Measurements from ENCODE around the gene RRP9. TPM values are rescaled to one million over a fixed set of nuclear protein-coding genes. Genes with fewer than 3 reads are reported as not detected.
A peak's percentile ranks its signal among the peaks of the same experiment; 100 is the strongest.

RRP9 gene
- total and polyA plus RNA-seq, 4 experiments from 2014 or later, result 15.2 to 20.7 (median 18.3) TPM

GRCh38 chr3:51955893-51956770 is 14.4 kb upstream of the RRP9 start:
- no peak overlapping the region for H3K27ac Mint-ChIP-seq
- no peaks in the 10 kb centered on the region for H3K36me3 ChIP-seq (ENCODE audit: insufficient read depth, low read length)
- intact Hi-C loops (cut with micrococcal nuclease), result loop anchor here (1.0 to 2.0 kb wide), 2 partner anchors 13 to 18 kb away; partner anchors contain the start of genes ABHD14B and PARP3
- peak overlapping the region; percentile 24 to 67 (median 42) for H3K4me3 Mint-ChIP-seq
- peaks cover 5 to 12% of the 10 kb centered on the region in 2 donors for H3K27me3 Mint-ChIP-seq
- peaks cover 8% of the 10 kb centered on the region for H3K27me3 ChIP-seq (ENCODE audit: insufficient read depth, low read length)
- H3K9me3 ChIP-seq (ENCODE audit: control insufficient read depth in 1 of 2, low read length in 2 of 2), result no peaks in the 10 kb centered on the region
- H3K4me1 Mint-ChIP-seq, result peaks cover 0 to 8% (median 4%) of the 10 kb centered on the region in 4 donors
- H3K36me3 Mint-ChIP-seq, result peaks cover 6 to 15% of the 10 kb centered on the region in 2 donors
- CTCF ChIA-PET (ENCODE audit: partially characterized antibody), result no interaction called here
- POLR2A ChIA-PET (ENCODE audit: partially characterized antibody), result interaction anchor here (2.3 kb wide), 1 partner anchor 18 kb away, joined by 9 read pairs; the partner anchor contains the start of genes ABHD14A and ABHD14B
- H3K4me1 ChIP-seq (ENCODE audit: insufficient read depth, low read length), result peaks cover 15% of the 10 kb centered on the region
- H3K27ac ChIP-seq (ENCODE audit: low read depth, low read length), result no peak overlapping the region
- H3K9me3 Mint-ChIP-seq, result no peaks in the 10 kb centered on the region
- peak in 1 of 5 donors; percentile 26 for DNase-seq
- H3K4me3 ChIP-seq (ENCODE audit: low read length in 2 of 2), result no peak overlapping the region

DNA sequence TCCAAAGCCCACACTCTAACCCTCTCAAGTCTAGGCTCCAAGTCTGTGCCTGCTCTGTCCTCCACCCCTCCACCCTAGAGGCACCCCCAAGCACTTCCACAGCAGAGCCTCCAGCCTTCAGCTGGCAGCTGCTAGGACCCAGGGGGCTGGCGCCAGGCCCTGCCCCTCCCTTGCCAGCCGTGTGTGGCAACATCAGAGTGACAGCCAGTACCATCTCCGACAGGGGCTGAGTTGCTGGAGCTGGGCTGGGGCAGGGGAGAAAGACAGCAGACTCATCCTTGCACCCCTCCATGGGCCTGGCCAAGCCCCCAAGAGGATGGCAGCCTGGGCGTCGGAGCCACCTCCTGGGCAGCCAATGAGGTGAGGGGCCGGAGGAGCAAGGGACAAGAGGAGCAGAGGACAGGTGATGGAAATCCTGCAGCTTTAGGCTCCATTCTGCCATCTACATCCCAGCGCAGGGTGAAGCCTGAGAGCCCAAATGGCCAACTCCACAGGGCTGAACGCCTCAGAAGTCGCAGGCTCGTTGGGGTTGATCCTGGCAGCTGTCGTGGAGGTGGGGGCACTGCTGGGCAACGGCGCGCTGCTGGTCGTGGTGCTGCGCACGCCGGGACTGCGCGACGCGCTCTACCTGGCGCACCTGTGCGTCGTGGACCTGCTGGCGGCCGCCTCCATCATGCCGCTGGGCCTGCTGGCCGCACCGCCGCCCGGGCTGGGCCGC is 13.6 kb upstream of the RRP9 start, which contains the start of gene GPR62:
Gene GPR62 (plus strand): TSS at position 207 of the 718 bp plus-strand sequence. CDS start 272 bp downstream, at position 479.
- Mint-ChIP-seq H3K27me3 (peaks cover 5 to 12% of the 10 kb centered on the region in 2 donors), H3K9me3 (no peaks in the 10 kb centered on the region), H3K4me3 (peak within 1 kb of the TSS in 7 of 8 donors; percentile 10 to 68 (median 38)), H3K36me3 (peaks cover 4 to 11% of the 10 kb centered on the region in 2 donors), H3K27ac (no peak within 1 kb of the TSS), H3K4me1 (peaks cover 0 to 8% (median 4%) of the 10 kb centered on the region in 4 donors)
- Histone ChIP-seq H3K27ac (ENCODE audit: low read depth, low read length) (no peak within 1 kb of the TSS), H3K4me3 (ENCODE audit: low read length in 2 of 2) (no peak within 1 kb of the TSS), H3K27me3 (ENCODE audit: insufficient read depth, low read length) (peaks cover 8% of the 10 kb centered on the region), H3K4me1 (ENCODE audit: insufficient read depth, low read length) (peaks cover 15% of the 10 kb centered on the region), H3K36me3 (ENCODE audit: insufficient read depth, low read length) (no peaks in the 10 kb centered on the region), H3K9me3 (ENCODE audit: control insufficient read depth in 1 of 2, low read length in 2 of 2) (no peaks in the 10 kb centered on the region)
- intact Hi-C loops (cut with micrococcal nuclease), result no loop called here
- ChIA-PET POLR2A (ENCODE audit: partially characterized antibody) (no interaction called here), CTCF (ENCODE audit: partially characterized antibody) (no interaction called here)
- DNase-seq, result no peak

- peaks cover 8% of the 10 kb centered on the region for H3K27me3 ChIP-seq (ENCODE audit: insufficient read depth, low read length)
- intact Hi-C loops (cut with micrococcal nuclease), result no loop called here
- H3K4me3 ChIP-seq (ENCODE audit: low read length in 2 of 2), result no peak overlapping the region
- peaks cover 15% of the 10 kb centered on the region for H3K4me1 ChIP-seq (ENCODE audit: insufficient read depth, low read length)
- POLR2A ChIA-PET (ENCODE audit: partially characterized antibody), result interaction anchor here (0.7 to 1.5 kb wide), 3 partner anchors 12 to 33 kb away, joined by 3 to 4 read pairs (median 3); partner anchors contain the start of gene ABHD14A
- Mint-ChIP-seq H3K4me3 (peak overlapping the region in 1 of 8 donors; percentile 10), H3K36me3 (peaks cover 3 to 5% of the 10 kb centered on the region in 2 donors), H3K9me3 (no peaks in the 10 kb centered on the region), H3K27ac (no peak overlapping the region), H3K4me1 (peaks cover 0 to 8% (median 4%) of the 10 kb centered on the region in 4 donors), H3K27me3 (peaks cover 5 to 12% of the 10 kb centered on the region in 2 donors)
- CTCF ChIA-PET (ENCODE audit: partially characterized antibody), result no interaction called here
- no peak overlapping the region for H3K27ac ChIP-seq (ENCODE audit: low read depth, low read length)
- DNase-seq, result no peak
- H3K9me3 ChIP-seq (ENCODE audit: control insufficient read depth in 1 of 2, low read length in 2 of 2), result no peaks in the 10 kb centered on the region
- no peaks in the 10 kb centered on the region for H3K36me3 ChIP-seq (ENCODE audit: insufficient read depth, low read length)
Observed at GRCh38 chr3:51954713-51955112, 13.0 kb upstream of the RRP9 start.

DNA sequence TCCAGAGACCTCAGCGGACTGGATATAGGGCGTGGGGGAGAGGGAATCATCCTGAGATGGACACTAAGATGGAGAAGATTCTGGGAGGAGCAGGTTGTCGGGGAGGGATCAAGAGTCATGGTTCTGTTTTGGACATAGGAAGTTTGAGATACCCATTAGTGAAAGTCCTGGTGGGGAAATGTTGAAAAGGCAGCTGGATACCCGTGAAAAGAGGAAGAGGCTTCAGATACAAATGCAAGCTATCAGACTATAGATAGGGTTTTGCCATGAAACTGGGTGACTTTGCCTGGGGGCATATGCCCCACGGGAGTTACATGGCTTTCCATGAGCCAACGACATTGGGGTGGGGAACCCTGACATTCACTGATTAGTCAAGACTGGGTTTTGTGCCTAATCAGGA is 12.4 kb upstream of the RRP9 start:
- no peaks in the 10 kb centered on the region for H3K9me3 ChIP-seq (ENCODE audit: control insufficient read depth in 1 of 2, low read length in 2 of 2)
- H3K27me3 Mint-ChIP-seq, result peaks cover 5 to 12% of the 10 kb centered on the region in 2 donors
- H3K4me3 Mint-ChIP-seq, result peak overlapping the region in 4 of 8 donors; percentile 10 to 53 (median 29)

DNA sequence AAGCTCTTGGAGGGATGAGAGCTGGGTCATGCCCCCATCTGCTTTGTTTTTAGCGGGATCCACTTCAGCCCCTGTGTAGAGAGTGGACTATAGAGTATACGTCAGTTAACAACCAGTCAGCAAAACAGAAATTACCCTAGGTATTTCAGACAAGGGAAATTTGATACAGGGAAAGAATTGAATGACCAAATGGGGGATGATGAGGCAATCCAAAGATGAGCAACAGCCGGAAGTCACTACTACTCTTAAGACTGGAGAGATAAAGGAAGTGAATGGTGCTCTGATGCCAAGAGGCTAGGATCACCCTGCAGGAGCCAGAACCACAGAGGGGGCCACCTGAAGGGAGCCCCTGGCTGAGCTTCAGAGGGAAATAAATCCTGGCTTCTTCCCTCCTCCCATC is 11.7 kb upstream of the RRP9 start:
- POLR2A ChIA-PET (ENCODE audit: partially characterized antibody), result interaction anchor here (1.5 kb wide), 2 partner anchors 11 to 21 kb away, joined by 3 to 4 read pairs; partner anchors contain the start of gene ABHD14A
- DNase-seq, result no peak
- Histone ChIP-seq H3K27ac (ENCODE audit: low read depth, low read length) (no peak overlapping the region), H3K4me1 (ENCODE audit: insufficient read depth, low read length) (peaks cover 15% of the 10 kb centered on the region), H3K9me3 (ENCODE audit: control insufficient read depth in 1 of 2, low read length in 2 of 2) (no peaks in the 10 kb centered on the region), H3K36me3 (ENCODE audit: insufficient read depth, low read length) (no peaks in the 10 kb centered on the region), H3K27me3 (ENCODE audit: insufficient read depth, low read length) (peaks cover 8% of the 10 kb centered on the region), H3K4me3 (ENCODE audit: low read length in 2 of 2) (no peak overlapping the region)
- no peaks in the 10 kb centered on the region for H3K9me3 Mint-ChIP-seq
- peaks cover 0 to 8% (median 4%) of the 10 kb centered on the region in 4 donors for H3K4me1 Mint-ChIP-seq
- CTCF ChIA-PET (ENCODE audit: partially characterized antibody), result interaction anchor here (0.9 to 3.2 kb wide), 3 partner anchors 9 to 386 kb away, joined by 3 to 14 read pairs (median 4); partner anchors contain the start of gene ABHD14B
- H3K4me3 Mint-ChIP-seq, result no peak overlapping the region
- intact Hi-C loops (cut with micrococcal nuclease), result no loop called here
- peaks cover 3 to 4% of the 10 kb centered on the region in 2 donors for H3K36me3 Mint-ChIP-seq
- no peak overlapping the region for H3K27ac Mint-ChIP-seq
- H3K27me3 Mint-ChIP-seq, result peaks cover 5 to 12% of the 10 kb centered on the region in 2 donors

More for the DNA sequence above, 12.4 kb upstream of the RRP9 start:
- no peak for DNase-seq
- no peaks in the 10 kb centered on the region for H3K36me3 ChIP-seq (ENCODE audit: insufficient read depth, low read length)
- peaks cover 3 to 5% of the 10 kb centered on the region in 2 donors for H3K36me3 Mint-ChIP-seq
- ChIA-PET CTCF (ENCODE audit: partially characterized antibody) (interaction anchor here (1.2 kb wide), 1 partner anchor 385 kb away, joined by 3 read pairs; no protein-coding TSS in a partner anchor), POLR2A (ENCODE audit: partially characterized antibody) (interaction anchor here (0.7 to 1.5 kb wide), 3 partner anchors 11 to 34 kb away, joined by 3 to 4 read pairs (median 3); partner anchors contain the start of gene ABHD14A)
- H3K27me3 ChIP-seq (ENCODE audit: insufficient read depth, low read length), result peaks cover 8% of the 10 kb centered on the region
- no peak overlapping the region for H3K4me3 ChIP-seq (ENCODE audit: low read length in 2 of 2)
- intact Hi-C loops (cut with micrococcal nuclease), result no loop called here
- H3K9me3 Mint-ChIP-seq, result no peaks in the 10 kb centered on the region
- H3K27ac ChIP-seq (ENCODE audit: low read depth, low read length), result no peak overlapping the region
- H3K4me1 Mint-ChIP-seq, result peaks cover 0 to 8% (median 4%) of the 10 kb centered on the region in 4 donors
- peaks cover 15% of the 10 kb centered on the region for H3K4me1 ChIP-seq (ENCODE audit: insufficient read depth, low read length)
- H3K27ac Mint-ChIP-seq, result no peak overlapping the region

GRCh38 chr3:51950899-51951298 is 9.2 kb upstream of the RRP9 start:
- POLR2A ChIA-PET (ENCODE audit: partially characterized antibody), result interaction anchor here (0.6 kb wide), 1 partner anchor 9 kb away, joined by 3 read pairs; the partner anchor contains the start of gene PARP3
- peaks cover 3 to 12% of the 10 kb centered on the region in 2 donors for H3K27me3 Mint-ChIP-seq

More at GRCh38 chr3:51950899-51951298, 9.2 kb upstream of the RRP9 start:
- Mint-ChIP-seq H3K9me3 (no peaks in the 10 kb centered on the region), H3K4me1 (peaks cover 0 to 8% (median 0%) of the 10 kb centered on the region in 4 donors), H3K4me3 (no peak overlapping the region), H3K27ac (no peak overlapping the region), H3K36me3 (peaks cover 0 to 5% of the 10 kb centered on the region in 2 donors)
- Histone ChIP-seq H3K36me3 (ENCODE audit: insufficient read depth, low read length) (no peaks in the 10 kb centered on the region), H3K9me3 (ENCODE audit: control insufficient read depth in 1 of 2, low read length in 2 of 2) (no peaks in the 10 kb centered on the region), H3K27ac (ENCODE audit: low read depth, low read length) (no peak overlapping the region), H3K4me3 (ENCODE audit: low read length in 2 of 2) (no peak overlapping the region), H3K27me3 (ENCODE audit: insufficient read depth, low read length) (peaks cover 8% of the 10 kb centered on the region), H3K4me1 (ENCODE audit: insufficient read depth, low read length) (peaks cover 4% of the 10 kb centered on the region)
- CTCF ChIA-PET (ENCODE audit: partially characterized antibody), result interaction anchor here (1.8 to 3.2 kb wide), 2 partner anchors 9 to 22 kb away, joined by 7 to 14 read pairs; partner anchors contain the start of genes ABHD14B, PARP3 and RRP9
- no peak for DNase-seq
- intact Hi-C loops (cut with micrococcal nuclease), result no loop called here
